ENCODE measurements around the gene C6orf136.
"Not testable (repeated sequence)": the region's sequence is repeated elsewhere in the genome, so short reads cannot be mapped to it uniquely, and the experiment has no call there.

Gene C6orf136

DNA sequence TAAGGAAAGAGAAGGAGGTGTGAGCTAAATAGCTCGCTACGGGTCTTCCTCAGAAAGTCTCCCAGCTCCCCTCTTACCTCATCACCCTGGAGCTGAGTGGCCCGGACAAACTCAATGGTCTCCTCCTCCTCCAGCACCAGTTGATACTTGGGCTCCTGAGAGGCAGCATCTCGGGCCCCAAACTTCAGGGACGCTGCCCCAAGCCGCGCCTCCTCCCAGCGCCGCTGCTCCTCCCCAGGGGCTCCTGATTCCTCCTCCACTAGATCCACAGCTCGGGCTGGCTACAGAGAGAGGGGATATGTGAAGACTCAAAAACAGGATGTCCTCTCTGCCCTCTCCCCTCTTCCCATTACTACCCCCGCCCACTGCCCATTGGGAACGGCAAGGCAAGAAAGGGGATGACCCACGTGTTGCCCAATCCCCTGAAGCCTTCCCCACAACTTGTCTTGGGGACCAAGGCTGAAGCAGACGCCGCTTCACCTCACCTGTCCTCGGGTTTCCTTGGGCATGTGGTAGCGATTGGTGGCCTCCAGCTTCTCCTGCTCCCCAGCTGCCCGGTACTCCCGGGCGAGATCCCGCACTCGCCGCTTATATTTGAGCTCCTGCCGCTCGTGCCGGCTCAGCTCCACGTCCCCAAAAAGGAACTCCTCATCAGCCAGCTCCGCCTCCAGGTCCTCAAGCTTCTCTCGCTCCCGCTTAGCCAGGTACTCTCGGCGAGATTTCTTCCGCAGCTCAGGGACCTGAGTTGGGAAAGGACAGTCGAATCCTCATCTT, 18.2 kb downstream of the C6orf136 start:
- no peak for DNase-seq

DNA sequence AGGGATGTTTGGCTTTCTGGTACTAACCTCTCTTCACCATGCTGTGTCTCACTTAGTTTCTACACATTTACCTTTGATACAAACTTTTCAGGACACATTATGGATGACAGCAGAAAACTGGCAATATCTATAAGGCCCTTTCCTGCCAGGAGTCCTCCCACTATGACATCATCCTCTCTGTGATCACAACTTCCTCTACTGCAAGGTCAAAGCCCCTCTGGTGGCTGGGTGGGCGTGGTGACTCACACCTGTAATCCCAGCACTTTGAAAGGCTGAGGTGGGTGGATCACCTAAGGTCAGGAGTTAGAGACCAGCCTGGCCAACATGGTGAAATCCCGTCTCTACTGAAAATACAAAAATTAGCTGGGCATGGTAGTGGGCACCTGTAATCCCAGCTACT, 19.4 kb downstream of the C6orf136 start:
- not testable (repeated sequence) for DNase-seq

DNA sequence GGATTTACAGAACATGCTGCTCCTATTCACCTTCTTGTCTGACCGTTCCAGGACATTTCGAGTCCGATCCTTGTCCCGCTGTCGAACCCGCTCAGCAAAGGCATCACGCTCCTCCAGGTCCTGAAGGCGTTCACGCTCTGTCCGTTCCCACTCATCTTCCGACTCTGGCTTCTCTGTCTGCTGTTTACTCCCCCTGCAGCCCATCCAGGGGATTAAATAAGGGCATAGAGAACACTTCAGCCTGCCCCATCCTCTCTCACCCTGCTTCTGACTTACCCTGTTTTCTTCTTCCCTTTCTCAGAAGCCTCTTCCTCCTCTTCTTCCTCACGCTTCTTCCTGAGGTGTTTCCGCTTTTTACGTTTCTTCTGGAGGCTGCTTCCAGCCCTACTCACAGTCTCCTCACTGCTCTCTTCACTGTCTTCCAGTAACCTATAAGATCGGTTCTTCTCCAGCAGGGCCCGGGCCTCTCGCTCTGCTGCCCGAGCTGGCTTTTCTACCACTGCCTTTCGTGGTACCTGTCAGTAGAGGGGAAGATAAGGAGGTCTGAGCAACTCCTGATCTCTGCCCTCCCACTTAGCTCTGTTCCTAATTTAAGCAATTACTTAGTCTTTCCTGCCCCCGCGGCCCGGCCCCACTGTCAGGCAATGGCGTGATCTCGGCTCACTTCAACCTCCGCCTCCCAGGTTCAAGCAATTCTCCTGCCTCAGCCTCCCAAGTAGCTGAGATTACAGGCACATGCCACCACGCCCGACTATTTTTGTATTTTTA, 24.0 kb downstream of the C6orf136 start:
- DNase-seq: no peak

DNA sequence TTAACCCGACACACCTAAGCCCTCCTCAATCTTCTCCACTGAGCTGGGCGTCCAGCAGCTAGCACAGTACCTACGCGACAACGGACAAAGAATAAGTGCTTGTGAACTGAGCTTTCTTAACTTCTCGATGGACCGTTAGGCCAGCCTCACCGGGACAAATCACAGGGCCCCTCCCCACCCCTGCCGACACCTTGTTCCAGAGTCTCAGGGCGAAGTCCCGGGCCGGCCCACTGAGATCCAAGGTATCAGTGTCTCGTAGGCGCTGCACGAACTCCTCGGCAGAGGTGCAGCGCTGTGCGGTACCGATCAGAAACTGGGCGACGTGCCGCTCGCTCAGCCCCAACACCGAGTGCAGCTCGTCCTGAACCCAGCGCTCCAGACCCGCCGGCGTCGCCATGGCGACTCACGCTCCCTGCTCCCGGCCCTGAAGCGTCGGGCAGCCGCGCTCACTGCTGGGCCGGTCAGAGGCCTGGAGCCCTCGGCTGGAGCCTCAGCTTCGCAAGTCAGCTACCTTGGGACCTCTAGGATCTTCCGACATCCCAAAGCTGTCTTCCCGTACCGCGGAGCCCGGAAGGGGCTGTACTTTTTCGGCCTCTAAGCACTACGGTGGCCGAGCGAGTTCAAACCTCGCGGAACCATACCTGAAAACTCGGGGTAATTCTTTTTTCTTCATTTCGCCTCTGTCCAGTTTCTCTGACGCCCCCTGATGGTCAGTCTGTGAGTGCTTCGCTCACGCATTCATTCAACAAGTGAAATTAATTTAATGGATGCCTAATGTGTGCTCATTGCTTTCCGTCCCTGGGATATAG, 25.7 kb downstream of the C6orf136 start, which contains the start of gene DHX16:
Gene DHX16 (minus strand): TSS at position 562 of the 809 bp plus-strand sequence. CDS start 165 bp downstream, at position 397.
- peak; percentile 82 for DNase-seq

DNA sequence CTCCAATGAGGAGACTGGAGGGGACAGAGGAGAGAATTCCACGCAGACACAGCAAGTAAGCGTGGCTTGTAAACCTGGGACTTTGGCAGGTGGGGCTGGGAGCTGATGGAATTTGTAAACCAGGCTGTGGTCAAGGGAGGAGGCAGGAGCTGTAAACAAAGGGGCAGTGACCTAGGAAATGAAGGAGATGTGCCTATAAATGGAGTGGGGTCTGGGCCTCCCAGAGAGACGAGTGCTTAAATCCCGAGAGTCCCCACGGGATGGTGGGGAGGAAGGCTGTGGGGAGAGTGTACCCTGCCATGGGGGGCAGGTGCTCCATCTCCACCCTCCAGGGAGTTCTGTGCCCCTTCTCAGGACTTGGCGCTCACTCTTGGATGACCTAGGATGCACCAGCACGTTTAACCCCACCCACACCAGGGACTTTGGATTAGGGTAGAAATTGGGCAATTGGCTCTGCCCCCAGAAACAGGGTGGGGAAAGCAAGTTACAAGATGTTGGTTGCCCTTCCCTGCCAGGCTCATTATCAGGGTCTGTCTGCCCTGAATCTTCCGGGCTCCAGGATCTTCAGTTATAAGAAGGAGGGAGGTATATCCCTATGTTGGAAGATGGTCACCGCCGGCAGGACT, 29.8 kb downstream of the C6orf136 start:
- DNase-seq: no peak

DNA sequence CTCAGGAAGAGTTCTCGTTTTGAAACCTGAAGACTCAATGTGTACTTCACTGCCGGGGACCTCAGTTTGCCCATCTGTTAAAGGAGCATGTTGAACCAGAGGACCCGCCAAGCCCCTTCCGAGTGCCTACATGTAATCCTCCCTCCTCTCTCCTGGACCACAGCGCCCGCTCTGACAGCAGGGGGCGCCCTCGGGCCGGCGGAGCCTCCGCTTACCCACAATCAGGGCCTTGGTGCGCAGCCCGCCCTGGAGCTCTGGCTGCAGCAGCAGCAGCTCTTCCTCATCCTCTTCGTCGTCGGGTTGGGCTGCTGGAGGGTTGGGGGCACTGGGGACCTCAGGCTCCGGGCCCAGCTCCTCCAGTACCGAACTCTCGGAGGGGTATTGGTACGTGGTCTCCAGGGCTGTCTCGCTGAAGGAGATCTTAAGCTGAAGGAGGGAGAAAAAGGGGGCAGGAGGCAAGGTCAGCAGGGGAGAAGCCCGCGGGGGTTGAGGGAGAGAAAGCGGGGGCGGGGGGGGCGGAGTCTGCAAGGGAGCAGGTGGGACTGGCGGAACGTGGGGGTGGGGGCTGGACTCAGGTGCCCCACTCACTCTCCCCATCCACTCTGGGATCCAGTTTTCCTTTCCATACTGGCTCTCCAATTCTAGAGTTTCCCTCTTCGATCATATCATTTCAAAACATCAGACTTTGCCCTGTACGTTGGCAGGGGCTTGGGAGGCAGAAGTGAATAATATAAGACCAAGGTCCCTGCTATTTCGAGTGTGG, 32.2 kb downstream of the C6orf136 start:
- DNase-seq: peak; percentile 46

DNA sequence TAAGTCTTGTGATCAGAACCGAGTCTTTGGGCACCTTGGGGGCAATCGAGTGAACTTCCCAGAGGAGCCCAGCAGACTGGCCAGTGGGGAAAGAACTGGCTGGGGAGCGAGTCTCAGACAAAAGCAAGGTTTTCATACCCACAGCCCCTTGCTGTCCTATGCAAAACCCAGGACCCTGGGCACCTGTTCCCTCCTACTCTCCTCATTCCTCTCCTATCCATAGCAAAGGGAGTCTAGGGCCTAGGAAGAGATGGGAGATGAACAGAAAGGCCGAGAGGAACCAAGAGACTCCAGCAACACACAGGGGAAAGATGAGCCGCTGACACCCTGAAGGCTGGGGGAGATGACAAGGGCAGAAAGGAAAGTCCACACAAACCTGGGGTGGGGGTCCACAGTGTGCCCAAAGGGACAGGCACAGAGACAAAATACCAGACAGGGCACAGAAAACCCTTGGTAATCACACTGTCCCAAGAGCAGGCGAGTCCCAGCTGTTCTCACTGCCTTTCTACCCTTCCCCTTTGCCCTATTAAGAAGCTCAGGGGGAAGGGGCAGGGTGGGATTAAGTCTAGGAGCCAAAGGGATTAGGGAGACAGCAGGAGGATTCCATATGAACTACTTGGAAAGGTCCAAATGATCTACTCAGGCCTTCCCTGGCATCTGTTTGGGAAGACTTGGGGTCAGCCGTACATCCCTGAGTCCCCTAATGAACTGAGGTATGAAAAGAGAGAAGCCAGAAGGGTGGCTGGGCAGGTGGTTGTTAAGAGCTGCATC, 33.0 kb downstream of the C6orf136 start:
- DNase-seq: no peak

DNA sequence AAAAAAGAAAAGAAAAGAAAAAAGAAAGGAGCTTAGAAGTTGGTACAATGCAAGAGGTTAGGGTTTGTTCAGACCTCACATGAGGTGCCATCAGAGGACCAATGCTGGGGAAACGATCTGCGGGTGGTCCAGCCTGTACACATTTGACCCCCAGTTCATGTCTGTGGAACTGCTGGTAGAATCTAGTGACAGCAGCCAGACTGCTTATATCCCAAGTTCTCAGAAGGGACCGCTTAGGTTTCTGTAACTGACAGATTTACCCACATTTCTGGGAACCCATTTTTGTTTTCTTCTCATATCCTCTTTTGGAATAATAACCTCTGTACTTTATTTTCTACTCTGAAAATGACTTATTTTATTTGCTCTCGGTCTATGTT, 34.8 kb downstream of the C6orf136 start:
- DNase-seq: no peak

DNA sequence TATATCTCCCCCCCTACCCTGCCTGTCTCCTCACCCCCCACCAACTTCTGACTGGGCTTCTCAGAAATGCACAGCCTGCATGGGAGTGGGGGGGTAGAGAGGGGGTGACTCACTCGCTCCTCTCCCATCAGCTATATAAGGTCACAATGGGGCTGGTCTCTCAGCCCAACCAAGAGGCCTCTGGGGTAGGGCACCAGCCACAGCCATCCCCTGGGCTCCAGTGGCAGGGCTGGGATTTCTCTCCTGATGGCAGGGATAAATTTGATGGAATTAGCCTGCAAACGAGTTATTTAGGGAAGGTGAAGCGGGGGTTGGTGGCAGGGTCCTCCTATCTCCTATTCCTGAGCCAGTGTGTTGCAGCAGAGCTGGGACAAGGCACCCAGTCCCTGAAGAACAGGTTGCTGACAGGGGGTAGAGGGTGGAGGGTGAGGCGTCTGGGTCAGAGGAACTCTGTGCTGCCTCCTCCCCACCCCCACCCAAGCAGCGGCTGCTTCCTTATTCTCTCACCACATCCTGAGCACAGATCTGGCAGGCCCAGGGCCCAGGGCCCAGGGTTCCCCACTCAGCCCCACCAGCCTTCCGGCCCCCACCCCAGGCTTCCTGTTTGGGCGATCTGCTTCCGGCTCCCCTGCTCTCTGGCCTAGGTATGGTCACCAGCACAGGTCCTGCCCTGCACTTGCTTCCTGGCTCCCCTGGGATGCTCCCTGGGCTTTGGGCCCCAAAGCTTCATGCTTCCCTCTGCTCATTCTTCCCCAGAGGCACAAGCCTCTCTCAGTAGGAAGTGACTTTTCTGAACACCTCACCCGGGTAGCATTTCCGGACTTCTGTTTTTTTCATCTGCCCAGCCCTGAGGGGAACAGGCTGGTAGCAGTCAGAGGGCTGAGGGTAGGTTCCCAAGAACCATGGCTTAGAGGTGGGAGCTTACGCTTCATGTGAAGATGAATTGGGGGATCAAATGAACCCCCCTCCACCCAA, 35.5 kb downstream of the C6orf136 start:
- no peak for DNase-seq

DNA sequence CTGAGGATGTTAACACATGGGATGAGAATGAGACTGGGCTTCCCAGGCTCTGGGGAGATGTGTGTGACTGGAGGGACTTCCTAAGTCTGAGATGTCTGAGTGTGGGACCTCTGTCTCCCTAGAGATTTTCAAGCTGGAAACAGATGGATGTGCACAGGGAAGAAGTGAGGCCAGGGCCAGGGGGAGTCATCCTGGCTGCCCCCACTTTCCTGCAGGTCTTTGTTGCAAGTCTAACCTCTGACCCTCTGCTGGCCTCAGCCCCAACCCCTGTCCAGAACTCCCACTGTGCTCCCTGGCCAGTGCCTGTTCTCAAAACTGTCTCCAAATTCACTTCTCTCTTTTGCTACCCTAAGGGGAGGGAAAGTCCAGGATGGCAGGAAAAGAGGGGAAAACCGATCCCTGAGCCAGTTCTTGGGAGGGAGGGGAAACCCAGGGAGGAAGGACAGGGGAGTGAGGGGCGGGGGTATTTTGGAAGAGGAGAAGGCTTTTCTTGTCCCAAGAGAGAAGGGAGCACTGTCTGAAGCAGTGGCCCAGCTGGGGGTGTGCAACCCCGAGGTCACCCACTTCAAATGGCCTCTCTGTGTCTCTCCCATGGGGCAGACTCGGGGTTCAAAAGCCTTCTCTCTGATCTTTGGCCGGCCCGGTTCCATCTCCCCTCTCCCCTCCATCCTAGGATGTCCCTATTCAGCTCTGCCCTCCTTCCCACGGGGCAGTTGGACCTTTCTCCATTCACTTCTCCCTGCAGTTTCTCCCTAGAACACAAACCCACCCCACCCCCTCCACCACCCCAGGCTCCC, 36.4 kb downstream of the C6orf136 start:
- no peak for DNase-seq

DNA sequence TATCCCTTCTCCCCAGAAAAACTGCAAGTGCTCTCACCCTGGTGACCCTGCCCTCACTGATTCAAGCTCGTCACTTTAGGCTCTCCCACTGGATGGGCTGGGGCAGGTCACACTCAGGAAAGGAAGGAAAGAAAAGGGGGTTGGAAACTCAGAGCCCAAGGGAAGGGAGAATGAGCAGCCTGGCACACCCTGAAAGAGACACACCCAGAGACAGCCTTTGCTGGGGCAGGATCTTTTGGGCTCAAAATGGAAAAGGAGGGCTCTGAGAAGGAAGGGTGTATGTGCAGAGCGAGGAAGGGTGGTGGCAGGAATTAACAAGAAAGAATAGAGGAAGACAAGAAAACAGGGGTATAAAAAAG, 37.0 kb downstream of the C6orf136 start:
- no peak for DNase-seq

DNA sequence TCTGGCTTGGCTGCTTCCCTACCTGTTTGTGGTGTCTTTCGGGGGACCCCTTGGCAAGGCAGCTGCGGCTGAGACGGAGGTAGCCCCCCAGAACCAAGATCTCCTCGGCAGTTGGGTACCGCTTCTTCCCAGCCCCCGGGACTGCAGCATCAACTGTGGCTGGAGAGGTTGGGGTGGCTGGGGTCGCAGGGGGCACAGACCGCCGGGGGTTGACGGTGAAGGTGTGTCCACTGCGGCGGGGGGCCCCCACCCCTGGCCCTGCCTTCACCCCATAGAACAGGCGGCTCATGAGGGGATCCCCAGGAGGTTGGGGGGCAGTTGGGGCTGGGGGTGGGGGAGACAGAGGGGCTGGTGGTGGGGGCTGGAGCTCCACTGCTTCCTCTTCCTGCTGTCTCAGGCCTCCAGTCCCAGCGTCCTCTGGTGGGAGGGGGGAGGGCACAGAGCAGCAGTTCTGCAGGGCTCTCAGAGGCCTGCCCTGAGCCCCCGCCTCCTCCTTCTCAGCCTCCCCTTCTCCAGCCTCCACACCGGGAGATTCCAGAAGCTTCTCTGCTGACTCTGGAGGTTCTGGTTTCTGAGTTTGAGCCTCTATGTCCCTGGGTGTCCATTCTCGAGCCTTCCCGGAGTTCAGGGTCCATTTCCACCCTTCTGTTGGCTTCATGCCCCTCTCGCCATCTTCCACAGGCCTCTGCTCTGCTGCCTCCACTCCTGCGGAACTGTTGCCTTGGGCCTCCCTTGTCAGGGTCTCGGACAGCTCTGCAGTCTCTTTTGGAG, 37.6 kb downstream of the C6orf136 start:
- DNase-seq: no peak

DNA sequence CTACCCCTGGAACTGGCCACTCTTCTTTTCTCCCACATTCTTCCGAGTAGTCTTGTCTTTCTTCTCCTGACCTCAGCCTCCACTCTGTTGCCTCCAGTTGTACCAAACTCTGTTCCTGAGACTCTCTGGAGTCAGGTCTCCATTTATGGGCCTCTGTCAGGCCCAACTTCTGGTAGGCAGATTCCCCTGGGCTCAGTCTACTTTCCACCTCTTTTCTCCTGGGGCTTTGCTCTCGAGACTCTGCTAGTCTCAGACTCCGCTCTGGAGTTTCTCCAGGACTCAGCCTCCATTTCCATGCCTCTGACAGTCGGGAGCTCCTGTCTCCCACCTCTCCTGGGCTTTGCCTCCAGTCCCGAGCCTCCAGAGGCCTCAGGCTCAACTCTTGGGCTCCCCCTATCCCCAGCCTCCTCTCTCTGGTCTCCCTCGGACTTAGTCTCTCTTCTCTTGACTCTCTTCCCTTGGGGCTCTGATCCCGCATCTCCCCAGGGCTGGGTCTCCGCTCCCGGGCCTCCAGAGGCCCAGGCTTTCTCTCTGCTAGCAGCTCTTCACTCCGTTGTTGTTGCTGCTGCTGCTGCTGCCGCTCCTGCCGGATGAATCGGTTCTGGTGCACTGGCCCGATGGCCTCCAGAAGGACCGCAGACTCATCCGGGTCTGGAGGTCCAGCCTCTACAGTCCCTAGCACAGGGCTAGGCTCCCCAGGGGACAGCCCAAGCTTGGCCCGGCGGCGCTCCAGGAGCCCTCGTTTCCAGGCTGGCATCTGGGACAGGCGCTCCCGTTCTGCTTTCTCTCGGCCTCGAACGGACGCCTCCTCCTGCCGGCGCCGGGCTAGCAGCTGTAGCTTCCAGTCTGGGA, 38.5 kb downstream of the C6orf136 start:
- no peak for DNase-seq

DNA sequence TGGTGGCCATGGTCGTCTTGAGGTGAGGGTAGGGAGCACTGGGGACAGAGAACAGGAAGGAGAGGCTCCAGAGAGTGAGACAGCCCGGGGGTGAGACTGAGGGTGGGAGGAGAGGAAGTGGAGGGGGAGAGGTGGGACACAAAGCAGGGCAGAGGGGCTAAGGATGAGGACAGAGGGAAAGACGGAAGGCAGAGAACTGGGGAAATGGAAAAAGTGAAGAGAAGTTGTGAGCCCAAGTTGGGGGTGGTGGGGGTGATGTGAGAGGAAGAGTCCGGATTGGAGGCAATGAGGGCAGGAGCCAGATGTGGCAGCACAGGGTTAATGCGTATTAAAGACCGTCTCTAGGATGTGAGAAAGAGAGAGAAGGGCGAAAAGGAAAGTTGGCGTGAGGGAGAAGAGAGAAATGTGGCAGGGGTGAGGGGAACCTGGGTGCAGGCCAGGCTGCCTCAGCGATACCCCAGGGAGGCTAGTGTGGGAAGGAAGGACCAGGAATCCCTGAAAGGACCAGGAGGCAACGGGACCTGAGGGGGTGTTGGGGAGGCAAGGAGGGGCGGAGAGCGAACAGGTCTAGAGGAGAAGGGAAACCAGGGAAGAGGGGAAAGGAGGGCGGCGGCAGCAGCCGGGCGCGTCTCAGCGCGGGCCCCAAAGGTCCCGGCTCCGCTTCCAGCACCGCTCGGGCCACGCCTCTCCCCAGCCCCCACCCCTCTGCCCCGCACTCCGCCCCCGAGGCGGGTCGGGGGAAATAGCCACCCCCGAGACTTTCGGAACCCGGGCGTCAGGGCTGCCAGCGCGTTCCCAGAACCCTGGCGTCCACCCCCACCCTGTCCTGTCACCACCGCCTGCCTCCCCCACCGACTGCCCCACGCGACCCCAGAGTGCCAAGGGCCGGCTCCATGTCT, 39.3 kb downstream of the C6orf136 start, which contains the start of gene PPP1R18:
Gene PPP1R18 (minus strand): TSS at position 637 of the 899 bp plus-strand sequence. CDS start 627 bp downstream, at position 10.
- no peak for DNase-seq

DNA sequence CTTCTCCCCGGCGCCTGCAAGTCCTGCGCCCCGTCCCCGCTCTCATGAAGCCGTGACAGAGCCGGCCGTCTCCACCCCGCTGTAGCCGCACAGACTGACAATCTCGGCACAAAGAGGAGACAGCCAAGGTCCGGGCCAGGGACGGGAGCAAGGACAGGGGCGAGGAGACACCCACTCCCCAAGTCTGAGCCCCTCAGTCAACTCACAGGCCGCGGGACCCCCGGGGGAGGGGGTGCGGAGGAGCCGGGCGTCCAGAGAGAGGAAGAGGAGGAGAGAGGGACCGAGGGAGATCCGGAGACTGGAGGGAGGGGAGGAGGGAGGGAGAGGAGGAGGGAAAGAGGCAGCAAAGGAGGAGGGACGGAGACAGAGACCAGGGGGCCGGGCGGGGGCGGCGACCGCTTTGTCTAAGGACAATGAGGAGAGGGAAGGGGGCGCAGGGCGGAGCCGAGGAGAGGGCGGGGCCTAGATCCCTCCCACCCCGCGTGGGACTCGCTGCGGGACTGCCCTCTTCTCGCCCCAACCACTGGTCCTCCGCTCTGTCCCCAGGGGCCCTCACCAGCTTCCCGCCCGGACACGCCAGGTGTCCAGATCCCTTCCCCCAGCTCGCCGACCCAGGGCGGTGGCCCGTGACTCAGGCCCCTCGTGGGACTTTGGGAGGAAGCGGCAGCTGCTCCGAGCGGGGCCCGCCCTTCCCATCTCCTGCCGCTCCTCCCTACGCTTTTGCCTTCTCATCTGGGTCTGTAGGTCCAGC, 40.1 kb downstream of the C6orf136 start:
- peak; percentile 62 for DNase-seq

All from NCI-H1048 (cell line).